A673 (cell line): ENCODE data around the gene CCDC106. TPM values are rescaled to one million over a fixed set of nuclear protein-coding genes. Genes with fewer than 3 reads are reported as not detected.

Experiments used
- BruUV-seq: library from RNA; stranded (reverse); fragments of 400-500 nt; replicated peaks from 2 replicates; lab custom pipeline; 2021; lab: Mats Ljungman, UMichigan
- CTCF ChIA-PET: fragments of 300-600 bp; sonication (Branson Sonifier 250); formaldehyde crosslinking; loops from one replicate; lab custom pipeline; 2022; ENCODE audit warnings: antibody characterized with exemption; lab: Charles Lee
- POLR2A ChIA-PET: fragments of 300-600 bp; sonication (Branson Sonifier 250); formaldehyde crosslinking; loops from one replicate; lab custom pipeline; 2022; ENCODE audit warnings: antibody characterized with exemption; ENCODE audit not compliant: low non-redundant PET; lab: Charles Lee
- DNase-seq: peaks from one replicate; pipeline ENCODE4 v3.0.0-alpha.2; 2015; ENCODE audit warnings: low spot score
- H3K27ac ChIP-seq: fragments of 200-600 bp; sonication (generic); 2 replicates; pipeline ENCODE4 v1.5.1; 2016; ENCODE audit warnings: mixed run types, low read depth, mild to moderate bottlenecking, mixed read lengths, antibody characterized with exemption, low read length; ENCODE audit not compliant: poor library complexity, severe bottlenecking
- H3K27me3 ChIP-seq: fragments of 200-600 bp; sonication (generic); replicated peaks from 2 replicates; pipeline ENCODE4 v1.6.1; 2017; ENCODE audit warnings: mixed run types, low read depth, mild to moderate bottlenecking, mixed read lengths, antibody characterized with exemption, low read length; ENCODE audit not compliant: insufficient read depth, poor library complexity
- H3K36me3 ChIP-seq: fragments of 200-600 bp; sonication (generic); 2 replicates; pipeline ENCODE4 v1.6.1; 2016; ENCODE audit warnings: mixed run types, mild to moderate bottlenecking, mixed read lengths, antibody characterized with exemption, low read length; ENCODE audit not compliant: insufficient read depth, poor library complexity, severe bottlenecking
- H3K4me1 ChIP-seq: fragments of 200-600 bp; sonication (generic); 2 replicates; pipeline ENCODE4 v1.6.1; 2017; ENCODE audit warnings: mixed run types, mild to moderate bottlenecking, mixed read lengths, antibody characterized with exemption, low read length; ENCODE audit not compliant: insufficient read depth, poor library complexity, severe bottlenecking
- H3K4me3 ChIP-seq: fragments of 200-600 bp; sonication (generic); 2 replicates; pipeline ENCODE4 v1.5.1; 2016; ENCODE audit warnings: low read depth, mixed run types, mild to moderate bottlenecking, mixed read lengths, low read length; ENCODE audit not compliant: poor library complexity, severe bottlenecking
- H3K9me3 ChIP-seq: fragments of 200-600 bp; sonication (generic); 2 replicates; pipeline ENCODE4 v1.6.1; 2016; ENCODE audit warnings: mixed run types, low read depth, mild to moderate bottlenecking, mixed read lengths, antibody characterized with exemption, low read length; ENCODE audit not compliant: poor library complexity, severe bottlenecking
- EZH2 ChIP-seq: fragments of 200-600 bp; sonication (generic); IDR thresholded peaks from 2 replicates; pipeline ENCODE4 v1.6.1; 2017; ENCODE audit warnings: borderline replicate concordance, low read depth, mild to moderate bottlenecking, mixed read lengths, antibody characterized with exemption, low read length; ENCODE audit not compliant: poor library complexity, severe bottlenecking
- intact Hi-C: fragments of 100-400 bp; cut with micrococcal nuclease; formaldehyde crosslinking; loops from one replicate; pipeline ENCODE4 v1.10.0; 2022; ENCODE audit not compliant: unreplicated experiment
- total RNA-seq: library from RNA; stranded (reverse); gene quantifications from 2 replicates; pipeline ENCODE4 v1.2.3, GENCODE V29; 2021
- TF ChIP-seq, protein P1 (sequence below): fragments of 300-800, 200-600 bp; sonication (generic); conservative IDR thresholded peaks from 2 replicates; pipeline ENCODE4 v1.5.1; 2017; ENCODE audit warnings: low read depth, mild to moderate bottlenecking, antibody characterized with exemption, low read length, moderate library complexity, mixed read lengths

Gene CCDC106
- total RNA-seq, 1 experiment from 2014 or later = 41.5 TPM

DNA sequence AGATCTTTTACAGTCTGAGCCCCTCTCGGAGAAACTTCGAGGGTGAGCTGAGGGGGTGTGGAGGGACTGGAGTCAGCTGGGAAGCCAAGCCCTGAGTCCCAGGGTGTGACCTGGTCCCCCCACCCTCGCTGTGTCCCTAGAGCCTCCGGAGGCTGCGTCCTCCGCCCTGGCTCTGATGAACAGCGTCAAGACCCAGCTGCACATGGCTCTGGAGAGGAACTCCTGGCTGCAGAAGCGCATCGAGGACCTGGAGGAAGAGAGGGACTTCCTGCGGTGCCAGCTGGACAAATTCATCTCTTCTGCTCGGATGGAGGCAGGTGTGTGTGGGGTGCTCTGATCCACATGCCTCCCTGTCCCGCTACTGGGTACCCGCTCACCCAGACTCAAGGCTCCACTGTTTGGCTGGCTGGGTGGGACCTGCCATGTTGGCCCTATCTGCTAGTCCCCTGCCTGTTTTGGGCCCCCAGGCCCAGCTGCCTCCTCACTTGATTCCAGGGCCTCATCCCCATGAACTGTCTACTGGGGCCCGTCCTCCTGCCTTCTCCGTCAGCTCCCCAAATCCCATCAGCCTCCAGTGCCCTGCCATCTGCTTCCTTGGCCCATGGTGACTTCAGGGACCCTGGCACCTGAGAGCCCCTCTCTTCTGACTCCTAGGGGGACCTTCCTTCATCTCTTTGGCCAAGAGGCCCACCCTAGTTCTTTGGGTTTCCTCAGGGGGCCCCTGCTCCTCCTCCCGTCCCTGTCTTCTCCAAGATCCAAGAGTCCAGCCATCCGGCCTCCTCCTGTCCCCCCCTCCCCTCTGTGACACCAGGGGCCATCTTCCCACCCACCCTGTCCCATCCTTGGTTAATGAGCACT is 1.5 kb downstream of the CCDC106 start:
- Histone ChIP-seq H3K9me3 (no peaks in the 10 kb centered on the region), H3K27ac (peak overlapping the region; percentile 98)
- CTCF ChIA-PET = no interaction called here

DNA sequence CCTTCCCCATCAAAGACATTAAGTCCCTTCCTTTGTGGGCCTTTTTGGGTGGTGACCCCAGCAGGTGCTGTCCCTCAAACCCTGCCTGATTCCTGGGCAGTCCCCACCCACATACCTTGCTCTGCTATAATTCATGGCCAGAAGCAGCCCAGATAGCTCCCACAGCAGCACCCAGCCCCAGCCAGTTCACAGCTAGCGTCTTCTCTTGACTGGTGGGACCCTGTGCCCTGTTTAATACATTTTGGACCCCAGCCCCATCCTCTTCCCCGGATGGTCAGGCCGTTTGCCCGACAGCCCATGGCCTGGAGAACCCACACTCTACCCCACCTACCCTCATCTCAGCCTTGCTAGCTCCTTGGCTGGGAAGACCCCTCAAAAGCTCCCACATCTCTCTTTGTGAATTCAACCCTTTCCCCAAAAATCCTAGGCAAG is 2.1 kb downstream of the CCDC106 start:
- Histone ChIP-seq H3K36me3 (peaks cover 19% of the 10 kb centered on the region), H3K27ac (no peak overlapping the region), H3K4me1 (peaks cover 18% of the 10 kb centered on the region), H3K4me3 (no peak overlapping the region), H3K27me3 (no peaks in the 10 kb centered on the region), H3K9me3 (no peaks in the 10 kb centered on the region)
- ChIA-PET POLR2A (no interaction called here), CTCF (no interaction called here)
- no TSS peak for BruUV-seq
- intact Hi-C loops = no loop called here
- DNase-seq = no peak
- TF ChIP-seq, protein P1, sequence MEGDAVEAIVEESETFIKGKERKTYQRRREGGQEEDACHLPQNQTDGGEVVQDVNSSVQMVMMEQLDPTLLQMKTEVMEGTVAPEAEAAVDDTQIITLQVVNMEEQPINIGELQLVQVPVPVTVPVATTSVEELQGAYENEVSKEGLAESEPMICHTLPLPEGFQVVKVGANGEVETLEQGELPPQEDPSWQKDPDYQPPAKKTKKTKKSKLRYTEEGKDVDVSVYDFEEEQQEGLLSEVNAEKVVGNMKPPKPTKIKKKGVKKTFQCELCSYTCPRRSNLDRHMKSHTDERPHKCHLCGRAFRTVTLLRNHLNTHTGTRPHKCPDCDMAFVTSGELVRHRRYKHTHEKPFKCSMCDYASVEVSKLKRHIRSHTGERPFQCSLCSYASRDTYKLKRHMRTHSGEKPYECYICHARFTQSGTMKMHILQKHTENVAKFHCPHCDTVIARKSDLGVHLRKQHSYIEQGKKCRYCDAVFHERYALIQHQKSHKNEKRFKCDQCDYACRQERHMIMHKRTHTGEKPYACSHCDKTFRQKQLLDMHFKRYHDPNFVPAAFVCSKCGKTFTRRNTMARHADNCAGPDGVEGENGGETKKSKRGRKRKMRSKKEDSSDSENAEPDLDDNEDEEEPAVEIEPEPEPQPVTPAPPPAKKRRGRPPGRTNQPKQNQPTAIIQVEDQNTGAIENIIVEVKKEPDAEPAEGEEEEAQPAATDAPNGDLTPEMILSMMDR = no peak
- no peak for TF ChIP-seq EZH2

More for the DNA sequence above, 1.5 kb downstream of the CCDC106 start:
- Histone ChIP-seq H3K36me3 (peaks cover 25% of the 10 kb centered on the region), H3K27me3 (no peaks in the 10 kb centered on the region), H3K4me1 (peaks cover 23% of the 10 kb centered on the region), H3K4me3 (peak overlapping the region; percentile 93)
- intact Hi-C loops = no loop called here
- POLR2A ChIA-PET = no interaction called here
- TF ChIP-seq, protein P1 = no peak
- no peak for TF ChIP-seq EZH2
- DNase-seq = no peak
- no TSS peak for BruUV-seq

DNA sequence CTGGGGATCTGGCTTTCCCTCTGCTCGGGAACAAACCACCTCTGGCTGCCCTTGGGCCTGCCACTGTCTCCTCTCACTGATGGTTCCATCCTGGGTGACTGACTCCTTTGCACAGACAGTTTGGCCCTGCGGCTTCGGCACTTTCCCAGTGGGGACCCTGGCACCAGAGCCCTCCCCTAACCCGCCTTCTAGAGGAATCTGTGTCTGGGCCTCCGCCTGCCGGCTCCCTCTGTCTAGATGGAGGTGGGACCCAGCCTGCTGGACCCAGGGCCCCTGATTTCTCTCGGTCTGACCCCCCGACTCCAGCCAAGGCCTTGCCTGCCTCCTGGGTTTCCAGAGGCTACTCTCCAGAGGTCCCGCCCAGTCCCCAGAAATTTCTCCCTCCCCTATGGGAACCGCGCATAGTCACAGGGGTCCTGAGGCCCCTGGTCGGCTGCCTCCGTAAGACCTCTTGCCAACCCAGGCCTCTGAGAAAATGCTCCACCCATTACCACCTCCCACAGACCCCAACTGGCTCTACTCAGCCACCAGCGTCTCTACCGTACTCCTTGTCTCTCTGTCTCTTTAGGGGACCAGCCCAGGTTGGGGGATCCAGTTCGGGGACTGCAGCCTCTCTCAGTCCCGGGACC is 2.7 kb downstream of the CCDC106 start:
- no peaks in the 10 kb centered on the region for H3K9me3 ChIP-seq
- CTCF ChIA-PET = no interaction called here
- intact Hi-C loops = no loop called here
- H3K36me3 ChIP-seq = peaks cover 15% of the 10 kb centered on the region
- no peaks in the 10 kb centered on the region for H3K27me3 ChIP-seq
- no peak for DNase-seq
- peaks cover 18% of the 10 kb centered on the region for H3K4me1 ChIP-seq
- TF ChIP-seq, protein P1 = no peak
- no peak for TF ChIP-seq EZH2
- POLR2A ChIA-PET = no interaction called here
- H3K4me3 ChIP-seq = no peak overlapping the region
- BruUV-seq = no TSS peak
- no peak overlapping the region for H3K27ac ChIP-seq
